Upper lobe of left lung (tissue), 6 donors: ENCODE data around the gene AHSP. TPM values are rescaled to one million over a fixed set of nuclear protein-coding genes. Genes with fewer than 3 reads are reported as not detected.

Experiments
- ATAC-seq, 2 donors: fragments of 200-7000 bp; cut with Tn5 transposase; one replicate each; pipeline ENCODE4 v1.9.1; 2022; ENCODE audit warnings: mild to moderate bottlenecking in 2 of 2, moderate library complexity in 2 of 2; ENCODE audit not compliant: low FRiP score in 2 of 2
- DNase-seq, 2 donors: peaks; one replicate each; pipeline ENCODE4 v3.0.0-alpha.2; 2019 to 2020
- H3K27ac ChIP-seq, 4 donors: fragments of 200-600 bp; sonication (generic); one replicate each; pipeline ENCODE4 v1.5.1; 2016 to 2019
- H3K27me3 ChIP-seq, 4 donors: fragments of 200-600 bp; sonication (generic); one replicate each; pipeline ENCODE4 v1.5.1; 2017 to 2019
- H3K36me3 ChIP-seq, 4 donors: fragments of 200-600 bp; sonication (generic); one replicate each; pipeline ENCODE4 v1.5.1; 2016 to 2019
- H3K4me1 ChIP-seq, 4 donors: fragments of 200-600 bp; sonication (generic); one replicate each; pipeline ENCODE4 v1.5.1; 2018 to 2019
- H3K4me3 ChIP-seq, 4 donors: fragments of 200-600 bp; sonication (generic); one replicate each; pipeline ENCODE4 v1.5.1; 2017 to 2019; ENCODE audit warnings: mild to moderate bottlenecking in 2 of 4, moderate library complexity in 1 of 4
- H3K9me3 ChIP-seq, 4 donors: fragments of 200-600 bp; sonication (generic); one replicate each; pipeline ENCODE4 v1.5.1; 2018 to 2019
- EP300 ChIP-seq, 4 donors: sonication (generic); formaldehyde crosslinking; IDR thresholded peaks; one replicate each; pipeline ENCODE4 v1.5.1; 2017; ENCODE audit warnings: antibody characterized with exemption in 4 of 4, control low read depth in 2 of 4
- POLR2A ChIP-seq, 4 donors: fragments of 450-650 bp; IDR thresholded peaks; one replicate each; pipeline ENCODE4 v1.5.1; 2016 to 2017; ENCODE audit warnings: antibody characterized with exemption in 4 of 4, mild to moderate bottlenecking in 2 of 4
- POLR2AphosphoS5 ChIP-seq, 2 donors: sonication (generic); formaldehyde crosslinking; IDR thresholded peaks; one replicate each; pipeline ENCODE4 v1.5.1; 2017; ENCODE audit warnings: antibody characterized with exemption in 2 of 2
- WGBS, 2 donors: methylation state at CpG; one replicate each; pipeline ENCODE4 v1.1.5; 2017 to 2018; 5-methylcytosine and 5-hydroxymethylcytosine counted together
- total RNA-seq, 6 donors: library from RNA; depleted of rRNA in 4 of 6; stranded (reverse); fragments of >200 nt in 4 of 6; gene quantifications; one replicate each; pipeline versions ENCODE4 v1.1.0 to v1.2.1, GENCODE V29; 2016 to 2021
- TF ChIP-seq, protein P1 (sequence below), 6 experiments: fragments of 450-650 bp in 4 of 6; fragments of 200-600 bp in 2 of 6; sonication (generic) in 2 of 6; IDR thresholded peaks; one replicate each; pipeline ENCODE4 v1.5.1; 2016 to 2019; ENCODE audit warnings: antibody characterized with exemption in 6 of 6
- donor health status: DM: no; HTN: no; CAD: no; lungs with moderate emphysema.
- donor health status: DM: no; HTN: yes; CAD: no; lungs with severe emphysema.

The AHSP gene
- total RNA-seq, 6 donors from 2014 or later: not detected

DNA sequence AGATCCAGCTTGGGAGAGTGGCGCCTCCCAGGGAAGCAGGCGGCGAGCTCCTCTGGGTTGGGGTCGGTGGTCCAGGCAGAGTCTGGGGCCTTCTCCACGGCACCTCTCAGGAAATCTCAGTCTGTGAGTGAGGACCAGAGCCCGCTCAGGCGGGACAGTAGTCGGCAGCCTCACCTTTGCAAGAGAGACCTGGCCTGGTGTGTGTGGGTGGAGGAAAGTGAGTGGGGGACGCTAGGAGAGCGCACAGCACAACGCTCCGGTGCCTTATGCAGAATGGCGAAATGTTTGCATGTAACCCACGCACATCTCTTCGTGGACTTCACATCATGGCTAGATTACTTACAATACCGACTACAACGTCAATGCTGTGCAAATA lies 2.2 kb downstream of the AHSP start:
- Histone ChIP-seq H3K4me1 (peaks cover 0 to 21% (median 6%) of the 10 kb centered on the region in 4 donors), H3K4me3 (peak overlapping the region in 3 of 4 donors; percentile 38 to 52 (median 46)), H3K27me3 (peaks cover 0 to 7% (median 0%) of the 10 kb centered on the region in 4 donors), H3K27ac (peak overlapping the region in 2 of 4 donors; percentile 18 to 71), H3K36me3 (no peaks in the 10 kb centered on the region), H3K9me3 (no peaks in the 10 kb centered on the region)
- peak in 1 of 2 donors; percentile 13 for ATAC-seq
- WGBS, 2 donors: 53 to 64% methylated on average over 14 to 17 of the region's 17 CpGs
- no peak for DNase-seq
- TF ChIP-seq POLR2AphosphoS5 (IDR thresholded peaks at IDR 0.05) (no peak), POLR2A (IDR thresholded peaks at IDR 0.05) (no peak)
- TF ChIP-seq, protein P1, sequence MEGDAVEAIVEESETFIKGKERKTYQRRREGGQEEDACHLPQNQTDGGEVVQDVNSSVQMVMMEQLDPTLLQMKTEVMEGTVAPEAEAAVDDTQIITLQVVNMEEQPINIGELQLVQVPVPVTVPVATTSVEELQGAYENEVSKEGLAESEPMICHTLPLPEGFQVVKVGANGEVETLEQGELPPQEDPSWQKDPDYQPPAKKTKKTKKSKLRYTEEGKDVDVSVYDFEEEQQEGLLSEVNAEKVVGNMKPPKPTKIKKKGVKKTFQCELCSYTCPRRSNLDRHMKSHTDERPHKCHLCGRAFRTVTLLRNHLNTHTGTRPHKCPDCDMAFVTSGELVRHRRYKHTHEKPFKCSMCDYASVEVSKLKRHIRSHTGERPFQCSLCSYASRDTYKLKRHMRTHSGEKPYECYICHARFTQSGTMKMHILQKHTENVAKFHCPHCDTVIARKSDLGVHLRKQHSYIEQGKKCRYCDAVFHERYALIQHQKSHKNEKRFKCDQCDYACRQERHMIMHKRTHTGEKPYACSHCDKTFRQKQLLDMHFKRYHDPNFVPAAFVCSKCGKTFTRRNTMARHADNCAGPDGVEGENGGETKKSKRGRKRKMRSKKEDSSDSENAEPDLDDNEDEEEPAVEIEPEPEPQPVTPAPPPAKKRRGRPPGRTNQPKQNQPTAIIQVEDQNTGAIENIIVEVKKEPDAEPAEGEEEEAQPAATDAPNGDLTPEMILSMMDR (IDR thresholded peaks at IDR 0.05): no peak

DNA sequence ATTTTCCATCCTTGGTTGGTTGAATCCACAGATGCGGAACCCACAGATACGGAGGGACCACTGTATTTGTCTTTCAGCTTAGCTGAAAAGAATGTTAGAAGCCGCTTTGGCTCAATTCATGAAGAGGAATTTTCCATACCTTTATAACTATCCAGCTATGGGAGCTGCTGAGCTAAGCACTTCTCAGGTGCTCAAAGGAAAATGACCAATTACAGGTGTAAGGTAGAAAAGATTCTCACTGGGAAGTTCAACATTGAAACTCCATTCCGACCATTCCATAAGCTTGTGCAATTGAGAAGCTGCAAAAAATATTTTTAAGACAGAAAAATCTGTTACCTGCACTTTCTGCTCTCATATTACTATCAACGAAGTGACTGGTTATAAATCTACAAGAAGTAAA lies 2.7 kb downstream of the AHSP start:
- Histone ChIP-seq H3K4me1 (peaks cover 0 to 21% (median 6%) of the 10 kb centered on the region in 4 donors), H3K4me3 (peak overlapping the region in 2 of 4 donors; percentile 46 to 52), H3K36me3 (no peaks in the 10 kb centered on the region), H3K27me3 (peaks cover 0 to 7% (median 0%) of the 10 kb centered on the region in 4 donors), H3K9me3 (no peaks in the 10 kb centered on the region), H3K27ac (no peak overlapping the region)
- TF ChIP-seq POLR2A (IDR thresholded peaks at IDR 0.05) (no peak), EP300 (IDR thresholded peaks at IDR 0.05) (no peak), POLR2AphosphoS5 (IDR thresholded peaks at IDR 0.05) (no peak)
- TF ChIP-seq, protein P1 (IDR thresholded peaks at IDR 0.05): no peak
- DNase-seq (no peak), ATAC-seq (no peak)
- 67 to 86% methylated on average over 5 of the region's 5 CpGs for WGBS, 2 donors

GRCh38 chr16:31531096-31531495 lies 3.4 kb downstream of the AHSP start:
- no peaks in the 10 kb centered on the region for H3K9me3 ChIP-seq
- no peak overlapping the region for H3K27ac ChIP-seq
- H3K4me3 ChIP-seq: no peak overlapping the region
- no peaks in the 10 kb centered on the region for H3K36me3 ChIP-seq
- 80 to 93% methylated on average over 1 of the region's 1 CpG for WGBS, 2 donors
- H3K27me3 ChIP-seq: peaks cover 0 to 7% (median 0%) of the 10 kb centered on the region in 4 donors
- no peak for ATAC-seq
- TF ChIP-seq, protein P1 (IDR thresholded peaks at IDR 0.05): no peak
- TF ChIP-seq POLR2AphosphoS5 (IDR thresholded peaks at IDR 0.05): no peak
- TF ChIP-seq POLR2A (IDR thresholded peaks at IDR 0.05): no peak
- no peak for TF ChIP-seq EP300 (IDR thresholded peaks at IDR 0.05)
- peaks cover 0 to 21% (median 6%) of the 10 kb centered on the region in 4 donors for H3K4me1 ChIP-seq
- no peak for DNase-seq

DNA sequence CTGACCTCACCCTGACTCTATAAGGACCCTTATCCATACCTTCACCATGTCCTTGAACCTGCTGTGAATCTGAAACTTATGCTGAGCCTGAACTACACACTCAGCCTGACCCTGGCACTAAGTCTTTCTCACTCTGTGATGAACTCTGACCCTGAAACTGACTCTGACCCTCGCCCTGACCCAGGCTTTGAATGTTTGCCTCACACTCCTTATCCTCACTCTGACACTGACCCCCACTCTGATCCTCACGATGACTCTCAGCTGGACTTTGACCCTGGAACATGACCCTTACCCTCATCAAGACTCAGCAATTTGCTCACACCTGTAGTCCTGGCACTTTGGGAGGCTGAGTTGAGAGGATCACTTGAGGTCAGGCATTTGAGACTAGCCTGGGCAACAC lies 4.4 kb downstream of the AHSP start:
- TF ChIP-seq EP300 (IDR thresholded peaks at IDR 0.05) (no peak), POLR2A (IDR thresholded peaks at IDR 0.05) (no peak), POLR2AphosphoS5 (IDR thresholded peaks at IDR 0.05) (no peak)
- TF ChIP-seq, protein P1 (IDR thresholded peaks at IDR 0.05): no peak
- ATAC-seq: no peak
- Histone ChIP-seq H3K4me3 (no peak overlapping the region), H3K36me3 (no peaks in the 10 kb centered on the region), H3K27me3 (peaks cover 0 to 7% (median 0%) of the 10 kb centered on the region in 4 donors), H3K9me3 (no peaks in the 10 kb centered on the region), H3K27ac (no peak overlapping the region), H3K4me1 (peaks cover 0 to 21% (median 6%) of the 10 kb centered on the region in 4 donors)
- WGBS, 2 donors: 63 to 74% methylated on average over 2 of the region's 2 CpGs
- DNase-seq: no peak

GRCh38 chr16:31532896-31533295 lies 5.2 kb downstream of the AHSP start:
- no peaks in the 10 kb centered on the region for H3K9me3 ChIP-seq
- no peaks in the 10 kb centered on the region for H3K36me3 ChIP-seq
- TF ChIP-seq POLR2AphosphoS5 (IDR thresholded peaks at IDR 0.05) (no peak), POLR2A (IDR thresholded peaks at IDR 0.05) (no peak), EP300 (IDR thresholded peaks at IDR 0.05) (no peak)
- TF ChIP-seq, protein P1 (IDR thresholded peaks at IDR 0.05): no peak
- H3K4me1 ChIP-seq: peaks cover 6 to 29% (median 13%) of the 10 kb centered on the region in 4 donors
- ATAC-seq: no peak
- peaks cover 0 to 7% (median 3%) of the 10 kb centered on the region in 4 donors for H3K27me3 ChIP-seq
- 71 to 81% methylated on average over 4 of the region's 4 CpGs for WGBS, 2 donors
- H3K27ac ChIP-seq: no peak overlapping the region
- DNase-seq: no peak
- H3K4me3 ChIP-seq: no peak overlapping the region
